Rectal smooth muscle tissue (tissue), 1 donor: Measurements from ENCODE around the gene KAZN.

Source experiments
- H3K27ac ChIP-seq: one replicate; pipeline ENCODE4 v1.7.0; 2013; ENCODE audit warnings: low read depth, low read length, inconsistent platforms
- H3K27me3 ChIP-seq: one replicate; pipeline ENCODE4 v1.7.0; 2013; ENCODE audit warnings: low read length; ENCODE audit not compliant: control insufficient read depth, insufficient read depth
- H3K36me3 ChIP-seq: one replicate; pipeline ENCODE4 v1.7.0; 2013; ENCODE audit warnings: low read length; ENCODE audit not compliant: control insufficient read depth, insufficient read depth
- H3K4me1 ChIP-seq: one replicate; pipeline ENCODE4 v1.7.0; 2013; ENCODE audit warnings: low read length; ENCODE audit not compliant: control insufficient read depth, insufficient read depth
- H3K4me3 ChIP-seq: one replicate; pipeline ENCODE4 v1.7.0; 2013; ENCODE audit warnings: low read length
- H3K9ac ChIP-seq: one replicate; pipeline ENCODE4 v1.7.0; 2013; ENCODE audit warnings: low read length

The KAZN gene

DNA sequence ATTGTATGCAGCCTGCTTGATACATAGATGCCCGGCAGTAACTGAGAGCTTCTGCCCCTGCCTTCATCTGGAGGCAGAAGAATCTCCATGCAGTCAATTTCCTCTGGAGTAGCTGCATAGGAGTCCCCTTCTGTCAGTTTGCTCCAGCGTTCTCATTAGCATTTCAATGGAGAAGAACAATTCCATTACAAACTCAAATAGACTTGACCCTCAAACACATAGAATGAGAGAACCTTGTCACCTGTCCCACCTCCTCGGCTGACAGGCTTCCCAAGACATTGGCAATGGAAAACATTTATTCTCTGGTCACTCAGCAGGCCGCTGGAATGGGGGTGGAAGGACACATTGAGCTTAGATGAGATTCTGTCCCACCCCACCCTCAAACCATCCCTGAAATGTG is 509.4 kb downstream of the KAZN start:
- no peaks in the 10 kb centered on the region for H3K4me1 ChIP-seq
- H3K9ac ChIP-seq, result no peak overlapping the region
- no peaks in the 10 kb centered on the region for H3K27me3 ChIP-seq
- H3K36me3 ChIP-seq, result no peaks in the 10 kb centered on the region
- H3K27ac ChIP-seq, result no peak overlapping the region
- H3K4me3 ChIP-seq, result no peak overlapping the region

DNA sequence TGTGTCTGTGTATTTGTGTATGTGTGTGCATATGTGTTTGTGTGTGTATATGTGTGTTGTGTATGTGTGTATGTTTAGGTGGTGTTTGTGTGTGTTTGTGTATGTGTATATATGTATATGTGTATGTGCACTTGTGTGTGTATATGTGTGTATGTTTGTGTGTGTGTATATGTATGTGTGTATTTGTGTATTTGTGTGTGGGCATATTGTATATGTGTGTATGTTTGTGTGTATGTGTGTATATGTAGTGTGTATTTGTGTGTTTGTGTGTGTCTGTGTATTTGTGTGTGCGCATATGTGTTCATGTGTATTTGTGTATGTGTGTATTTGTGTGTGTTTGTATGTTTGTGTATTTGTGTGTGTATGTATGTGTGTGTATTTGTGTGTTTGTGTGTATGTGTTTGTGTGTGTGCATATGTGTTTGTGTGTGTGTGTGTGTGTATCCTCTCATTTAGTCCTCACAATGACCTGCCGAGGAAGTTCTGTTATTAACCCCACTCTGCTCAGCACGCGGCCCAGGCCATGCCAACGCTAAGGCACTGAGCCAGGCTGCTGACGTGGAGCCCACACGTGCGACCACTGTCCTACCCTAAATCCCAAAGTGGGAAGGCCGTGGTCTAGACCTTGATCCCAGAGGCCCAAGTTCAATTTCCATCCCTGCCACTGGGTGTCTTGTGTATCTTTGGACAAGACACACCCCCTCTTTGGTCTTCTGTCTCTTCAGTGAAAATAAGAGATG is 511.8 kb downstream of the KAZN start:
- Histone ChIP-seq H3K27ac (no peak overlapping the region), H3K27me3 (no peaks in the 10 kb centered on the region), H3K4me3 (no peak overlapping the region), H3K4me1 (no peaks in the 10 kb centered on the region), H3K9ac (no peak overlapping the region), H3K36me3 (no peaks in the 10 kb centered on the region)

DNA sequence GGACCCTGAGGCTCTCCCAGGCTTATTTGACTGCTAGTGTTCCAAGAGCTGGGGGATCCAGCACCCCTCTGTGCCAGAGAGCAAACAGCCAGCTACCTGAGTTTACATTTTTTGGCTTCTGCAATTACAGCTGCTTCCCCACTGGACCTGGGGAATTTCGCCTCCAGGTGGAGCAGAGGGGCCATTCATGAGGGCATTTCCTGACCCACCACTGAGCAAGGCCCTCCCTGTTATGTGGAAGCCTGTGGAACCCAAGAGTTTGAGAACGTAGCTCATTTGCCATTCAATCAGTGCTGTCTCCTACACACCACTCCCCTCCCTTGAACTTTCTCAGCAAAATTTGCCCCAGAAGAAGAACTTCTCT is 512.4 kb downstream of the KAZN start:
- Histone ChIP-seq H3K27me3 (no peaks in the 10 kb centered on the region), H3K4me3 (no peak overlapping the region), H3K27ac (no peak overlapping the region), H3K36me3 (no peaks in the 10 kb centered on the region), H3K9ac (no peak overlapping the region), H3K4me1 (no peaks in the 10 kb centered on the region)

DNA sequence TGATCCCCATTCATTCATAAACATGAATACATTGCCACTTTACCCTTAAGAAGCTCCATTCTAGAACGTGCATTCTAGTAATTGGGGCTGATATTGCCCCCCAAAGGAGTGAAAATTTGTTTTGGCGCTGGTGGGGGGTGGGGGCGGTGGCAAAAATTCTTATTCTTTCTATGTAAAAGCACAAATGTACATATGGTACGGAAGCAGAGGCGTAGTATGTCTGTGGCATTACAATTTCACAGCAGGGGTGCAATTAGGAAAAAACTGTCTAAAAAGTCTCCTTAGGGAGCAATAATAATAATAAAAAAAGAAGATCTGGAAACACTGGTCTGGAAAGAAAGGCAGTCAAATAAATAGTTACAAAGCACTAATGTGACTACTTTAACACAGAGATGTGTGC is 514.7 kb downstream of the KAZN start:
- Histone ChIP-seq H3K27ac (no peak overlapping the region), H3K4me1 (no peaks in the 10 kb centered on the region), H3K9ac (no peak overlapping the region), H3K27me3 (no peaks in the 10 kb centered on the region), H3K4me3 (no peak overlapping the region), H3K36me3 (no peaks in the 10 kb centered on the region)

DNA sequence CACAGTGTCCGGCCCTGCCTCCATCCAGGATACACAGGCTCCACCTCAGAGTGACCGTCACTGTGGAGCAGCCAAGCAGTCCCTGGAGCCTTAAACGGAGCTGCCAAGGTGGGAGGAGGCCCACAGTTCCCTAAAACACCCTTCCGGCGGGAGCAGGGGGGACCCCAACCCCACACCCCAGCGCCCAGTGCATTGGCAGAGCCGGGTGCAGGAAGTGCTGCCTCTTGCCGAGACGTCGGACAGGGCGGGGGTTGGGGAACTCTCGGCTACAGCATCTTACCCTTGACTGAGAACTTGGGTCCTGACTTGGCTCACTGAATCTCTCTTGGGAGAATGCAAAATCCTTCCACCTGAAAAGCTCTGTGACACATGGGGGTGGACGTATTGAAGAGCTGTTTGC is 516.4 kb downstream of the KAZN start:
- Histone ChIP-seq H3K9ac (no peak overlapping the region), H3K27me3 (no peaks in the 10 kb centered on the region), H3K27ac (no peak overlapping the region), H3K36me3 (no peaks in the 10 kb centered on the region), H3K4me3 (no peak overlapping the region), H3K4me1 (no peaks in the 10 kb centered on the region)

DNA sequence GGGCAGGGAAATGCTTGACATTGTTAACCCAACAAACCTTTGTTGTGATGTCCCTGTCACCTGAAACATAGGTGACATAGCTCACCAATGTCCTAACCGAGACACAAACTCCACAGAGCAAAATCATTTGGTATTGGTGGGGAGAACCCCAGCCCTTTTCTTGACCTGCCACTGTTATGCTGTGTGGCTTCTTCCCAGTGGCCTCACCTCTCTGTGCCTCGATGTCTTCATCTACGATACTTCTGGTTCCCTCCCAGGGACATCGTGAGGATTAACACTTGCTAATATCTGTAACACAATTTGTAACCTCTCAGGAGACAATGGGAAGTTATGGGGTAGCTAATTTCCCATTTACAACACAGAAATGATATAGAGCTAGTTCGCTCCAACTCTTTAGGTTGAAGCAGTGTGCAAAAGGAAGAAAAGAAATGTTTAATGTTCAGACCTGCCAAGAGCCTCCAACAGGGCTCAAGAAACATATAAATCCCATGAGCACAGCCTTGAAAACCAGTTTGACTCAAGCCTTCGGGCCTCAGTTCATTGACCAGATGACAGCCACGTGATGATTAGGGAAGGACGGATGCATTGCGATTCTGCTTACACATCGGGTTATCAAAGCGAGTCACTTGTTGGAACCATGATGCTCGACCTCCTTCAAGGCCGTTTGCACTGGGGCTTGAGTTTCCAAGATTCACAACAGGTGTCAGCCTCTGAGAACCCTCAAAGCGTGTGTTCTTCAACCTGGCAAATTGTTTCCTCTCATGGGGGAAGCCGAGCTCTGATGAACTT is 517.3 kb downstream of the KAZN start:
- H3K9ac ChIP-seq, result no peak overlapping the region
- no peaks in the 10 kb centered on the region for H3K27me3 ChIP-seq
- H3K4me3 ChIP-seq, result no peak overlapping the region
- H3K27ac ChIP-seq, result no peak overlapping the region
- no peaks in the 10 kb centered on the region for H3K4me1 ChIP-seq
- H3K36me3 ChIP-seq, result no peaks in the 10 kb centered on the region

DNA sequence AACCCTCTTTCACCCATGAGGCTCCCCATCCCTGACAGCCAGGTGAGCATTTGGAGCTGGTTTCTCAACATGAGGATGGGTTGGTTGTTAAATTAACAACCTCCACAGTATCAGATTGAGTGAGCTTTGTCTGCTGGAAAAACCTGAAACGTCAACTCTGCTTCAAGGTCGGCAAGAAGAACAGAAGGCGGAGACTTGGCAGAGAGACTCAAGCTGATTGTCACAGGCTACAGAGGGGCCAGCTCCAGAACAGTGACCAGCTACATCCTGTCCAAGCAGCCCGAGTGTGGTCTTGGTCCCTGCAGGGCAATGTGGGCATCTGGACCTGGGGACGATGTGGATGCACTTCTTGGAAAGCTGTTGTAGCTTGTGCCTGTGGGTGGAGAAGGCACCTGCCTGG is 518.5 kb downstream of the KAZN start:
- H3K9ac ChIP-seq, result no peak overlapping the region
- H3K27ac ChIP-seq, result no peak overlapping the region
- no peak overlapping the region for H3K4me3 ChIP-seq
- no peaks in the 10 kb centered on the region for H3K36me3 ChIP-seq
- no peaks in the 10 kb centered on the region for H3K27me3 ChIP-seq
- H3K4me1 ChIP-seq, result no peaks in the 10 kb centered on the region

DNA sequence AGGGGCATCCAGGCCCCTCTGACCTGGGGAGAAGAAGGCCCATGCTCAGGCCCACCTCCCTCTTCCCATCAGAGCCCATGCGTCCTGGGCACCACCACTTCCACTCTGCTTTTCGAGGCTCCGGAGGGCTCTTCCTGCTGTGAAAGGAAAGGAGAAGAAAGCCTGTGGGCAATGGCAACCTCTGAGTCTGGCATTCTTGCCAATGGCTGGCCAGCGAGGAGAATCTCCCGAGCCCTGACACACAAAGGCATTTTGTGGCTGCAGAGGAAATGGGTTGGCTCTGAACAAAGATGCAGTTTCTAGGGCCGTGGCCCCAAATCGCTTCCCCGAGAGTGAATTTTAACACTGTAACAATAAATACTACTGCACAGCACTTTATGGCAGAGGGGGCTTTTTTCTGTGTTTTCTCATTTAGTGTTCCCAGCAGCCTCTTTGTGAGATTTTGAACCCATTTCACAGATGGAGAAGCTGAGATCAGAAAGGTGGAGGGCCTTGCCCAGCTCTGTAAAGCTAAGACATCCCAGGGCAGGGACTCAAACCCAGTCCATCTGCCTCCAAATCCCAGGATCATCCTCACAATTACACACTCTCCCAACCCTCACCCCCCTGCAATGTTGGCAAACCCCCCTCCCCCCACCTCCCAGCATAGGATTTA is 519.3 kb downstream of the KAZN start:
- no peaks in the 10 kb centered on the region for H3K27me3 ChIP-seq
- no peaks in the 10 kb centered on the region for H3K4me1 ChIP-seq
- H3K36me3 ChIP-seq, result no peaks in the 10 kb centered on the region
- H3K27ac ChIP-seq, result no peak overlapping the region
- no peak overlapping the region for H3K9ac ChIP-seq
- no peak overlapping the region for H3K4me3 ChIP-seq

DNA sequence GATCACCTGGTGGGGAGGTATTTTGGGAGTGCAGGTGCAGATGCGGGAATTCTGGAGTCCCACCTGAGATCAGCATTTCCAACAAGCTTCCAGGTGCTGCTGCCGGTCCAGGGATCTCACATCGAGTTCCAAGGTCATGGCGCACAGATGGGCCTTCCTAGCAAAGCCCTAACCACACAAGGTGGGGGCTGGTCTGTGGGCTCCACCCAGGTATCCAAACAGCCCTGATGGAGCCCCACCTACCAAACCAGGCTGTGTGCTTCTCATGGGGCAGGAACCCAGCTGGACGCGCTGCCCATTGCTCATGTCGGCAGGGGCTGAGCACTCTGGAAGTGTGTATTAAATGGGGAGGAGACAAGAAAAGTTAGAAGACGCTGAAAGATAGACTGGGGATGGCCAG is 520.1 kb downstream of the KAZN start:
- Histone ChIP-seq H3K36me3 (no peaks in the 10 kb centered on the region), H3K27me3 (no peaks in the 10 kb centered on the region), H3K9ac (no peak overlapping the region), H3K4me3 (no peak overlapping the region), H3K27ac (no peak overlapping the region), H3K4me1 (no peaks in the 10 kb centered on the region)

DNA sequence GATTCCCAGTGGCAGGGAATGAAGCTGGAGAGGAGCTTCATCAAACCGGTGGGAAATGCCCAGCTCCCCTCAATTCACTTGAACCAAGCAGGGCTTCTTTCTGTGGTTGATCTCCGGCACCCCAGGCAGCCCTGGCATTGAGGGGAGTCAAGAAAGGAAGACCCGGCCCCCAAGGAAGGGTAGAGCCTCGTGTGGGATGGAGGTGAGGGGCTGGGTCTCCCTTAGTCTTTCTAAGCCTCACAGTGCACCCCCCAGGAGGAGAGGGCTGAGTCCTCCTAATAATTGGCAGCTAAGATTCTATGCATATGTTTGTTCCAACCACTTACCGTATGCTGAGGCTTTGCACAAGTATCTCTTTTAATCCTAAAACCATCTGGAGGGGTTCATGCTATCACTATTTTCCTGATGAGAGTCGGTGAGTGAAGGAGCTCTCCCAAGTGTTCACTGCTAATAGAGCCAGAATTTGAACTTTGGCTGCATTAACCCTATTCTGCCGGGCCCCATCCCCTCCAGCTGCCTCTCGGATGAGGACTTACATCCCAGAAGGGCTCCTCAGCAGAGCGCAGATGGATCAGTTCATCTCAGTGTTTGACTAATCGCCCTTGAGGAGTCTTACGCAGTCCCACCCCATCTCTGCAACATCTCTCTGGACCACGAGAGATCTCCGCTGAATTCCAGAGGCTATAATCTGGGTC is 521.9 kb downstream of the KAZN start:
- H3K27ac ChIP-seq, result no peak overlapping the region
- no peak overlapping the region for H3K4me3 ChIP-seq
- H3K4me1 ChIP-seq, result no peaks in the 10 kb centered on the region
- H3K27me3 ChIP-seq, result no peaks in the 10 kb centered on the region
- H3K9ac ChIP-seq, result no peak overlapping the region
- no peaks in the 10 kb centered on the region for H3K36me3 ChIP-seq

DNA sequence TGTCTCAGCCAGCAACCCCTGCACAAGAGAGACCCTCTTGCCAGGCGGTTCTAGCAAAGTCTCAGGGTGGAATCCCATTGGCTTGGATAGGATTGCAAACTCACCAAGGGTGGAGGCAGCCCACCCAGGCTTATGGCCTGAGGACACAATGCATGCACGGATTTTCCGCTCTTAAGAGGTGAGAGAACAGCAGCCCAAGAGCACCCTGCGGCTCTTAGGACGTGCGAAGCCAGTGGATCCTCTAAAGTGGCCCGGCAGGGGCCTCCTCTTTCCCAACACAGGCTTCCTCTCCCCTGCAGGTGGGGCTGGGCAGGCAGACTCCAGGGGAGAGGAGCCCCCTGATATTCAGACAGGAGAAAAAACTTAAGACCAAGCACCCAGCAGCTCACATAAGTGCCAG is 523.8 kb downstream of the KAZN start:
- H3K36me3 ChIP-seq, result no peaks in the 10 kb centered on the region
- no peaks in the 10 kb centered on the region for H3K27me3 ChIP-seq
- H3K27ac ChIP-seq, result no peak overlapping the region
- no peak overlapping the region for H3K4me3 ChIP-seq
- no peak overlapping the region for H3K9ac ChIP-seq
- no peaks in the 10 kb centered on the region for H3K4me1 ChIP-seq

DNA sequence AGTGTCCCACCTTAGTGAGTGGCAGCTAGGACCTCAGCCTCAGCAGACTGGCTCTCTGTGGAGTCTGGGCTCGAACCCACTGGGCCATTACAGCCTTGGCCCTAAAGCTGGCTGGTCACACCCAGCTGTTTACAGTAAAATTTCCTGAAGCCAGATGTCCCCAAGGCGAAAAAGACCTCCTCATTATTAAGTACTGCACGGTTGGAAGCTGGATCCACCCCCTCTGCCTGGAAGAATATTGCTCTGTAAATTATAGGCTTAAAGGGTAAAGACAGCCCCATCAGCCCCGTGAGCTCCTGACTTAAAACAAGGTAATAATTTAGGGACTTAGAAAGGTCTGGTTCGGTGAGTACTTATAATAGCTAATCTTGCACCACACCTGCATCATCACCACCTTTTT is 524.8 kb downstream of the KAZN start:
- Histone ChIP-seq H3K27me3 (no peaks in the 10 kb centered on the region), H3K27ac (no peak overlapping the region), H3K36me3 (no peaks in the 10 kb centered on the region), H3K4me3 (no peak overlapping the region), H3K4me1 (no peaks in the 10 kb centered on the region), H3K9ac (no peak overlapping the region)
